Stimulated activated CD8-positive, alpha-beta memory T cell treated with anti-CD3 and anti-CD28 coated beads, Interleukin-15, amount 100 ng/mL, for 48 hours (primary cell): ENCODE data around the gene RAB3IL1.

ENCODE experiments used
- DNase-seq, 2 donors: peaks; one replicate each; pipeline ENCODE4 v3.0.0-alpha.2; 2020; ENCODE audit warnings: low read depth in 2 of 2

The RAB3IL1 gene

DNA sequence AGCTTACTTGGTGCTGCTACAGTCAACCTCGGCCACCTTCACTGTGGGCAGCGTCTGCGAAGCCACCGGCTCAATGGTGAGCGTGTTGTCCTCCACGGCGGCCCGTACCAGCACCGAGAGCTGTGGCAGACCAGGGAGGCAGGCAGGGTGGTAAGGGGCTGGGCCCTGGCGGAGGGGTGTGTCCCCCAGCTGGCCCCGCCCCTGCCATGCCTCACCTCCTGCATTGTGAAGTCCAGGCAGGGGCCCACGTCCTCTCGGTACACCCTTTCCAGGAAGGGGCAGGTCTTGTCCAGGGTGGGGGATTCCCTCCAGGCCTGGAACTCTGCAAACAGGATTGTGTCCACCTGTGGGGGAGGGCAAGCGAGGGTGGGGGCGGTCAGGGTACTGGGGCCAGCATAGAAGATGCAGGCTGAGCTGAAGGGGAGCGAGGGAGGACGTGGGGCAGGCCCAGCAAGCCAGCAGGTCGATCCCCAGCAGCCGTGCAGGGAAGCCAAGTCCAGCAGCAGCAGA lies 12.8 kb downstream of the RAB3IL1 start:
- no peak for DNase-seq

DNA sequence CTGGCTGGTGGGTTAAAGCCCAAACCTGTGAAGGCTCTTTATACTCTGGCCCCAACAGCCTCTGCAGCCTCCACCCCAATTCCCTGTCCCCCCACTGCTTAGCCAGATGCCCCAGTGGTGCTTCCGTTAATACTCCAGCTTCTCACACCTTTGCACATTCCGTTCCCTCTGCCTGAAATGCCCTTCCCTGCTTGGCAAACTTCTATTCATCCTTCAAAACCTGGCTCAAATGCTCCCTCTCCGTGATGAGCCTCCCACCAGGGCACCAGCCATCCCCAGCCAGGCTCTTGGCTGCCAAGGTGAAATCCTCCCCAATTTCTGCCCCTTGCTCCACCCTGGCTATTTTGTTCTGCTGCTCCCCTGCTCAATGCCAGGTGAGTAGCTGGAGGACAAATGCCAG lies 13.5 kb downstream of the RAB3IL1 start:
- DNase-seq = no peak

DNA sequence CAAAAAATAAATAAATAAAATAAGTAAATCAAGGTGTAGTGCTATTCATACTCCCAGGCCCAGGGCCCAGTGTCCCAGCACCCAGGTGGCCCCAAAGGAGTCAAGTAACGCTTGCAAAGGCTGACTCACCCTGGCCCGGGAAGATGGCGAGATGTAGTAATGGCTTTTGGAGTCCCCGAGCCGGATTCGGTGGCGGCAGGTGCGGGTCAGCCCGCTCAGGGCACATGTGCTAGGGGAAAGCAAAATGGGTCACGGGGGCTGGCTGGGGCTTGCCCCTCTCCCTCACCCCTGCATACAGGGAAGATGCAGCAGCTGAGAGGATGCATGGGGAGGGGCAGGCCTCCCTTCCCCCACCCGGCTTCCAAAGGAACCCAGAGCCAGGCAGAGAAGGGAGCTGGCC lies 15.1 kb downstream of the RAB3IL1 start:
- no peak for DNase-seq

DNA sequence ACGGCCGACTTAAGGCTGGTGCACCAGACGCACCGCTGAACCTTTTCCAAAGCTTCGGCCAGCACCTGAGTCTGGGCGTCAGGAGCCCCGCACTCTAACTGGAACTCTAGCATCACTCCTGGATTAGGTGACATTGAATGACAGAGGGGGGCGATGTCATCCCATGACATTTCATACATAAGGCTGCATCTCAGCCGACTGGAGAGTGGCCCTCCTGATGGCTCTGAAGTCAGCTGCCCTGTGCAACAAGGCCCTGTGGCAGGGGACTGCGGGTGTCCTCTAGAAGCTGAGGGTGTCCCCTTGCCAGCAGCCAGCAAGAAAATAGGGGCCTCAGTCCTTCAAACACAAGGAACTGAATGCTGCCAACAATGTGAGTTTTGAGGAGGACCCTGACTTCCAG lies 16.0 kb downstream of the RAB3IL1 start:
- DNase-seq = no peak

DNA sequence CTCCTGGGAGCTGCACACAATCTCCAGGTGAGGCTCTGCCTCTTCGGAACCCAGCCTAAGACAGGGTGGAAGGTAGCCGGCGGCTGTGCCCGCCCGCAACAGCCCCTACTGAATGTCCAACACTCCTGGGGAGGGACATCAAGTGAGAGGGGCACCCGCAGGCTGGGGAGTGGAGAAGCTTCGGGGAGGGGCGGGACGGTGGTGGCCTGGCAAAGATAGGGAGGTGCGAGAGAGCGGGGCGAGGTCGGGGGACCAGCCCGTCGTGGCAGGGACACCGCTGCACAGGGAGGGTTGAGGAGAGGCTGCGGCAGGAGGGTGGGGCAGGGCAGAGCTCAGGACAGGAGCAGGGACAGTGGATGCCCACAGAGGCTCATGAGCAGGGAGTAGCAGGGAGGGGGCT lies 17.1 kb downstream of the RAB3IL1 start:
- DNase-seq = no peak

DNA sequence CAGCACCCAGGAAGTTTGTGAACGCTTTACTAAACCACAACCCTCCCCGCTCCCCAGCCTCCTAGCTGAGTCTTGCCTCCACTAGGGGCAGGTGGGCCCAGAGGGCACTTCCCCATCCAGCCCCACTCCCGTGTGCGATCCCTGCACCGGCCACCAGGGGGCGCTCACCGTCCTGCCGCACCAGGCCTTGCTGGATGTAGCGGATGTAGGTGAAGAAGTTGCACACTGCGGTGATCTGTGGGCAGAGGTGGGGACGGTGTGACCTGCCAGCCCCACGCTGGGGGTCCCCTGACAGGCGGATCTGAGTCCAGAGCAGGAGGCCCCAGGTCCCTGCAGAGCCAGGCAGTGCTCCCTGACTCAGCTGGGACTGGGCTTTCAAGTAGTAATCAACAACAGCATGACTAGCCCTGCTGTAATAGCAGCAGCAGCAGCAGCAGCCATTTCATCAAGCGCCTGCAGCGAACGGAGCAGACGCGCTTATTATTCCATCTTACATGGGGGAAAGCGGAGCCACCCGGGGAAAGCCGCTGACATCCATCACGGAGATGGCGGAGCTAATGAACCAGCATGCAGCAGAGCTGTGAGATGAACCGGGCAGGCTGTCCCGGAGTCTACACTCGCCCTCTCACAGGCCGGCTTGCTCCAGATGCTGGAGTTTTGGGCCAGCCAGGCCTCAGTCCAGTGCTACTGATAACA lies 18.1 kb downstream of the RAB3IL1 start:
- peak; percentile 80 to 84 for DNase-seq

DNA sequence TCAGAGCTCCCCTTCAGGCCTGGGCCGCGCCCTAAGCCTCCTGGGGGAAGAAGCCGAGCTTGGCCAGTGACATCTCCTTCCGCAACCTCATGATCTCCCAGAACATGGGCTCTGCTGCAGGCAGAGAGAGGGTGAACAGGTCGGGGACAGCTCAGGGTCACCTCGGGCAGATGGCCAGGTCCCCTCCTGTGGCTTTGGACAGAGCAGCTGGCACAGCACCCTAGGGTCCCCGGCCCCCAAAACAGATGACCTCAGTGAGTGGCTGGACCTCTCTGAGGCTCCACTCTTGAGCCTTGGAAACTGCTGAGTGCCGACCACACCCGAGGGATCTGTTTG lies 19.2 kb downstream of the RAB3IL1 start:
- DNase-seq = no peak

DNA sequence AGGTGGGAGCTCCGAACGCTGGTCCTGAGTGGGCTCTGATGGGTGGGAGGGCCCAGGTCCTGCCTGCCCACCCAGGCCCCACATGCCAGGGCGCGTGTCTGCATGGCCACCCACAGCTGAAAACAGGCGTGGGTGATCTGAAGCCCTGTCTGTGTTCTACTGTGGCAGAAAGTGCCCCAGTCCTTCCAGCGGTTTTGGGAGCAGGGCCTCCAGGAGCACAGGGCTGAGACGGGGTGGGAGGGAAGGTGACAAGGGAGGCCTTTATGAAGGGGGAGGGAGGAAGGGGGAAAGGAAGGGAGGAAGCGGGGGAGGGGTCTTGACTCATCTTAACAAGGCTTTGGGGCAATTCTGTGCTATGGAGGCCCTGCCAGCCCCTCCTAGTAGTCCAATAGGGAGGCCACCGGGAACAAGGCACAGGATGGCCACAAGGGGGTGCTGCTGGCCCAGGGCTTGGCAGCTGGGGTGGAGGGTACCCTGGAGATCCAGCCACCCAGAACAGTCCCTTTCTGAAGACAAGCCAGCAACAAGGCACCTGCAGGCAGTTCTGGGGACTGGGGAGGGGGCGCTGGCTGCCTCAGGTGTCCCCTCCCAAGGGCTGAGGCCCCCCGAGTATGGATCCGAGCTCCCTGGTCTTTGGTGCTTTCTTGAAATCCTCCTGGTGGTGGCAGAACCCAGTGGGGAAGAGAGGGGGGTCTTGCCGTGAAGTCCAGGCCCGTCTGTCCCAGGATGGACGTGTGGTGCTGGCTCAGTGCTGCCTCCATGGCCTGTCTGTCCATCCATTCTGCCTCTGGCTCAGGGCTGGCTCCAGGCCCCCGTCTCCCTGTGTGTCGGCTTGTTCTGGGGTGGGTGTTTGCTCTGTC lies 19.7 kb downstream of the RAB3IL1 start:
- DNase-seq = peak; percentile 52 to 57

DNA sequence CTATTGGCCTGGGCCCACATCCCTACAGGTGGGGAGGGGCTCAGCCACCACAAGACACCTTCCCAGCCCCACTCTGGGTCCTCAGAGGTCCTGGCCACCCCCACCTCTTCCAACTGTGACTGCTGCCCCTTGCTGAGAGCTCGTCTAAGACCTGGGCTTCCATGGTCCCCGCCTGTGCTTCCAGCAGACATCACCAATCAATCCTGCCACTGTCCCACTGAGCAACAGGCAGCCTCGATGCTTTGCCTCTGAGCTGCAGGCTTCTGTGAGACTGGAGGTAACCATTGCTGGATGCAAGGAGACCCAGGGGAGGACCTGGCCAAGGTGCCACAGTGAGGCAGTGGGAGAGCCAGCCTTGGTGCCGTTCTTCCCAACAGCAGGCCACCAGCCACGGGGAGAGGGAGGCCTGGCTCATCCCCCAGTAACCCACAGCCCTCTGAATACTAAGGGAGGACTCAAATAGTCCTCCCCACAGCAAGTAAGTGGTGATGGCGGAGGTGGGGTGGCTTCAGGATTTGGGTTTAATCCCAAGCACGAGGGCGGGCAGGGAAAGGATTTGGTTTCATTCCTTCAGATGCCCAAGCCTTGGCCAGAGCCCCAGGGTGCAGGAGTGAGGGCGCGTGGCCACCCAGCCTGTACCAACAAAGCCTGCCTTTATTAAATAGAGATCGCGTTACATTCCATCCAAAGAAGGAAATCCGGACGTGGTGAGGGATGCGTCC lies 20.5 kb downstream of the RAB3IL1 start:
- no peak for DNase-seq

DNA sequence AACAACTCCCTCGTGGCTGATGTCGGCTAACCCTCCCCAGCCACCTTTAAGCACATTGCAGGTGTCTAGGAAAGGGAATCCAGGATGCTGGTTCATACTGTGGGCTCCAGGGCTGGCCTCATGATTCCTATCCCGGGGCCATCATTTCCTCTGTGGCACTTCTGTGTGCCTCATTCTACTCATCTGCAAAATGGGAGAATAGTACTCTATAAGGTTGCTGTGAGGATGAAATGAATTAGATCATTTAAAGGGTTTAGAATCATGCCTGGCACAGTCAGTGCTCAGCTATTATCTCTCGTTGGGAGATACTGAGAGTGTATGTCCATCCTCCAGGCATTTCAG lies 21.7 kb downstream of the RAB3IL1 start:
- no peak for DNase-seq

DNA sequence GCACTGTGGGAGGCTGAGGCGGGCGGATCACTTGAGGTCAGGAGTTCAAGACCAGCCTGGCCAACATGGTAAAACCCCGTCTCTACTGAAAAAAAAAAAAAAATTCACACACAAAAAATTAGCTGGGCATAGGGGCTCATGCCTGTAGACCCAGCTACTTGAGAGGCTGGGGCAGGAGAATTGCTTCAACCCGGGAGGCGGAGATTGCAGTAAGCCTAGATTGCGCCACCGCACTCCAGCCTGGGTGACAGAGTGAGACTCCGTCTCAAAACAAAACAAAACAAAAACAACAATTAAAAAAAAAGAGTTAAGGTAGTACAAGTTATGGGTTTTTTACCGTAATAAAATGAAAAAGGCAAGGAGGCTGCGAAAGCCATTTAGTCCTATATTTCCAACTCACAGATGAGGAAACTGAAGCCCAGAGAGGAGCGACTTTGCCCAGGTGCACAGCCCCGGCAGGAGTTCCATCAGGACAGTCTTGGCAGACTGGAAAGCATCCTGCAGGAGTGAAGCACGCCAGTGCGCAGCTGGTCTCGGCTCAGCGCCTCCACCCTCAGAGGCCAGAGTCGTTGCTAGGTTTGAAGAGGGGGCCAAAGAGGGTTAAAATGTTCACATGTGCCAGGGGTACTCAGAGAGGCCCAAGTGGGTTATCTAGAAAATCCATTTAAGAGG lies 22.2 kb downstream of the RAB3IL1 start:
- no peak for DNase-seq

DNA sequence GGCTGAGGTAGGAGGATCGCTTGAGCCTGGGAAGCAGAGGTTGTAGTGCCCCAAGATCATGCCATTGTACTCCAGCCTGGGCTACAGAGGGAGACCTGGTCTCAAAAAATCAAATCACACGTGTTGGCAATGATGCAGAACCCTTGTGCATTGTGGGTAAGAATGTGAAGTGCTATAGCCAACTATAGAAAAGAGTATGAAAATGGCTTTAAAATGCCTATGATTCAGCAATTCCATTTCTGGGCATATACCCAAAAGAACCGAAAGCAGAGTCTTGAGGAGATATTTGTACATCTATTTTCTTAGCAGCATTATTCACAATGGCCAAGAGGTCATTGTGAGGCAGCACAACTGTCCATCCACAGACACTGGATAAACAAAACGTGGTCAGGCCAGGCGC lies 23.4 kb downstream of the RAB3IL1 start:
- DNase-seq = no peak

DNA sequence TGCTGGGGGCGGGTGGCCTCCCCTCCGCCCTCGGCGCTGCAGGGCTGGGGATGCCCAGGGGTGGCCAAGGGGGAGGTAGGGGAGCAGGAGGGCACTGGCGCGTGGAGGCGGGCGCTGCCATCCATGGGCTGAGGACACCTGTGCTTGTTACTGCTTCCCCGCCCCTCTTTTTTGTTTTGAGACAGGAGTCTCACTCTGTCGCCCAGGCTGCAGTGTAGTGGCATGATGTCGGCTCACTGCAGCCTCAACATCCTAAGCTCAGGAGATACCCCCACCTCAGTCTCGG lies 25.3 kb downstream of the RAB3IL1 start:
- DNase-seq = no peak

DNA sequence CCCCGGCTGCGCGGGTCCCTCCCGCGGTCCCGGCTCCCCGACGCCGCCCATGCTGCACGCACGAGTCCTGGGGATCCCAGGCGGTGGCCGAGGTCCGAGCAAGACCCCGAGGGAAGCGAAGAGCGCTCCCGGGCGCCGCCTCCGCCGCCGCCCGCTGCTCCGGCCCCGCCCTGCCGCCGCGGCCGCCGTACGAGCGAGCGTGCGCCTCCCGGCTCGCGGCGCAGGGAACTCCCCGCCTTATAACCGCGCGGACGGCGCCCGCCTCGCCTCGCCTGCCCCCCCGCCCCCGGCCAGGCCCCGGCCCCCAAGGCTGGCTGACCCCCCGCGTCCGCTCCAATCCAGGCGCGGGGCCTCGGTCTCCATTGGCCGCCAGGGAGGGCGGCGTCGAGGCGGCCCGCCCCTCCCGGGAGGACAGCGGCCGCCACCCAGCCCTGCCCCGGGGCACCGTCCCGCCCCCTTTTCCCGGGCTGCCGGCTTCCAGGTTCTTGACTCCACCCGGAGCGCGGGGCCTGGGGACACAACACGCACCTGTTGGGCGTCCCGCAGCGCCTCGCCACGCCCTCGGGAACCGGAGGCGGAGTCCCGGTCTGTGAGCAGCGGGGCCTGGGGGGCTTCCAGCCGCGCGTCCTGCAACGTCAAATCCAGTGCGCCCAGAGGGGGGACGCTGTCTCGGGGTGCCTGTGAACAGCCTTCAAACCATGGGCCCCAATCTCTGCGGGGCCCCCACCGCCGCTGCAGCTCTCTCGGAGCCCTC lies 25.9 kb downstream of the RAB3IL1 start, which contains the start of gene FADS3:
Gene FADS3 (minus strand): TSS at position 215 of the 754 bp plus-strand sequence. CDS start 164 bp downstream, at position 51.
- peak; percentile 36 to 41 for DNase-seq

DNA sequence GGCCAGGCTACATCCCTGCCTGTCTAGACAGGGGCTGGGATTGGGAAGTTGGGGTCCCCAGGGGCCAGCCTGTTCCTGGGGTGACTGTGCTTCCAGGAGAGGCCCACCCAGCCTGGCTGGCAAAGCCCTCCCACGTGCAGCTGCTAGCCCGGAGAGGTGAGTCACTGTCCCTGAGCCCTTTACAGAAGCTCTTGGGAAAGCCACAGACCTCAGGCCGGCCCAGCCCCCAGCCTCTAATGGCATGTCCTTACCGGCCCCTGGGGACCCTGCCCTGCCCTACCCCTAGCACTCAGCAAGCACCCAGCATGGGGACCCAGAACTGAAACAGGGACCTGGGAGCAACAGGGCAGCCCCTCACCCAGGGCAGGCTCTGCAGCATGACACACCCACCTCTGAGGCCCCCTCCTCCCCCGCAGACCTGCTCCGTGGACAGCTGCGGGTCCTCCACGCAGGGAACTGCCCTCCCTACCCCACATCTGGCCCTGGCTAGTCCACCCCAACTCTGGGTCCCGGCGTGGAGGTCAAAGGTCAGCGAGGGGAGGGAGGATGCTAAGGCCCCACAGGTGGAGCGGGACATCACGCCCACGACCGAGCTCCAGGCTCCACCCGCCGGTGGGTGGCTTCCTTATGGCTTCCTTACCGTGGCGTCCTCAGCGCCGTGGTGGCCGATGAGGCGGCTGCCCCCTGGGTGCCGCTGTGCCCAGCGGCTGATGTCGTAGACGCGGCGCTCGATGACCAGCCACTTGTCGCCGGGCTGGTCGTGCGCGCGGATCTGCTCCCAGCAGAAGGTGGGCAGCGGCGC lies 26.6 kb downstream of the RAB3IL1 start:
- DNase-seq = peak in 1 of 2 donors; percentile 15

DNA sequence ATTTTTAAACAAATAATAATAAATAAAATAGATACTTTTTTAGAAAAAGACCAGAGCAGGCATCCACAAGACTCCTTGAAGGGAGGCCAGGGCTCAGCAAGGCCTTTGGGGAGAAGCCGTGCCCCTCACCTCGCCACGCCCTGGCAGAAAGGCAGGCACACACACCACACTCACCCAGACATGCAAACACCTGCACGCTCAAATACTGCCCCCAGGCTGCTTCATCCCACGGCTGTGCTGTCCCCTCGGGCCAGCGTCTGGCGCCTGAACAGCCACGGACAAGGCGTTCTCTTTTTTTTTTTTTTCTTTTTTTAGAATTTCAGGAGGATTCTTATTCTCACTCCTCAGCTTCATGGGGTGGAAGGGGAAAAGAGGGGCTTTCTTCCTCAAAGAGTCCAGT lies 27.5 kb downstream of the RAB3IL1 start:
- no peak for DNase-seq

DNA sequence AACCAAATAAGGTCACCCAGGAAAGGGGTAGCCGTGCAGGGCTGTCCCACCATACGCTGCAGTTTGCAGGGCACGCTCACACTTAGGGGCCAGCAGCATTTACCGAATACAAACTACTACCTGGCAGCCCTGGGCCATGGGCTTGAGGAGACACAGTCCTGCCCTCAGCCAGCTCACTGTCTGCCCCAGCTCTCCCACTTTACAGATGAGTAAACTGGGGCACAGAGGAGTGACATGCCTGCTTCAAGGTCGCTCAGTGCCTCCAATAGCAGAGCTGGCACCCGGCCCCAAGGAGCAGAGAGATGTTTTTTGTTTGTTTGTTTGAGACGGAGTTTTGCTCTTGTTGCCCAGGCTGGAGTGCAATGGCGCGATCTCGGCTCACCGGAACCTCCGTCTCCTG lies 28.8 kb downstream of the RAB3IL1 start:
- no peak for DNase-seq

DNA sequence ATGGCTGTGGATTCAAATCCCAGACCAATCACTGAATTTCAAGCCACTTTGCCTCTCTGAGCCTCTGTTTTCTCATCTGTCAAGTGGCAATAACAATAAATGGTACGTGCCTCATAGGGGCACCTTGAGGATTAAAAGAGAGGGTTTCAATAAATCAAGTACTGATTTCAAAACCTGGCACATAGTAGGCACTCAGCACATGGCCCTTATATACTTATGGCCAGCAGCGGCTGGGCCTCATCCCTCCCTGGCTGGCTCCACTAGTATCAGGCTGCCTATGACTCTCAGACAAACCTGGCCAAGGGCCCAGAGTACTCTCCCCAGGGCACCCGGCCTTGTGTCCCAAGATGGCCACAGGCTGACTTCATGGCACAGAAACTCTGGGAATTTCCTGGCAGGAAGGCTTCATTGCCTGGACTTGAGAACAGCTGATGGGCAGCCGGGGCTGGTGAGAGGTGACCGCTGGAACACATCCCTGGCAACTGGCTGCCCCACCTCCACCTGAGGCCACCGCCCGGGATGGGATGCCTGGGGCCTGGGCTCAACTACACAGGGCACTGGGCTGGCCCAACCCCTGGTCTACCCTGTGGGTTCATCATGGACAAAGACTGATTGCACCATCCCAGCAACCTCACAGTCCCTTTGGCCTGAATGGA lies 29.4 kb downstream of the RAB3IL1 start:
- no peak for DNase-seq

DNA sequence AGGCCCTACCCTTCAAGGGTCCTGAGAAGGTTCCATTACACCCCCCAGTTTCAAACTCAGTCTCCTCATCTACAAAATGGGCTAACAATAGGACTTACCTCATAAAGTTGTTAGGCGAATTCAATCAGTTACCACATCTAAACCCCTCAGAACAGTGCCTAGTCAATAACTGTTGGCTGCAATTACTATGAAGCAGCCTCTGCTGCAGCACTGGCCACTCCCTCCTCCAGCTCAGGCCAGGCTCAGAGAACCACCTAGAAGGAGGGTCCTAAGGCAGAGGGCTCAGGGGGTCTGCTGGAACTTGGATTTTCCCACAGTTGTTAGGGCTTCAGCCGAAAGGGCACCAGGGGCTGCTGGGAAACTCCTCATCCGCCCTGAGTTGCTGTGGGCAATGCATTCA lies 30.7 kb downstream of the RAB3IL1 start:
- no peak for DNase-seq
